MM.1S (cell line): ENCODE measurements around the gene NRIP3.

Experiments
- DNase-seq: peaks from one replicate; pipeline ENCODE4 v3.0.0-alpha.2; 2015
- H2AFZ ChIP-seq: fragments of 300-600 bp; sonication (generic); 2 replicates; pipeline ENCODE4 v1.6.0; 2016; ENCODE audit warnings: antibody characterized with exemption, low read length
- H3F3A ChIP-seq: fragments of 300-600 bp; sonication (generic); 2 replicates; pipeline ENCODE4 v1.6.1; 2016; ENCODE audit warnings: mild to moderate bottlenecking, antibody characterized with exemption, low read length, moderate library complexity, mixed read lengths; ENCODE audit not compliant: insufficient read depth
- H3K27ac ChIP-seq: fragments of 300-600 bp; sonication (generic); 2 replicates; pipeline ENCODE4 v1.5.1; 2016; ENCODE audit warnings: mild to moderate bottlenecking, low read length
- H3K27me3 ChIP-seq: fragments of 300-600 bp; sonication (generic); replicated peaks from 2 replicates; pipeline ENCODE4 v1.6.0; 2016; ENCODE audit warnings: low read length; ENCODE audit not compliant: insufficient read depth
- H3K36me3 ChIP-seq: fragments of 300-600 bp; sonication (generic); replicated peaks from 2 replicates; pipeline ENCODE4 v1.6.1; 2016; ENCODE audit warnings: mild to moderate bottlenecking, low read length, mixed read lengths; ENCODE audit not compliant: insufficient read depth
- H3K4me1 ChIP-seq: fragments of 300-600 bp; sonication (generic); 2 replicates; pipeline ENCODE4 v1.6.1; 2016; ENCODE audit warnings: low read length, mixed read lengths
- H3K4me2 ChIP-seq: fragments of 300-600 bp; sonication (generic); 2 replicates; pipeline ENCODE4 v1.6.0; 2016; ENCODE audit warnings: low read depth, low read length
- H3K4me3 ChIP-seq: fragments of 300-600 bp; sonication (generic); 2 replicates; pipeline ENCODE4 v1.5.1; 2016; ENCODE audit warnings: low read length, mixed read lengths
- H3K79me2 ChIP-seq: fragments of 300-600 bp; sonication (generic); 2 replicates; pipeline ENCODE4 v1.6.1; 2016; ENCODE audit warnings: mixed run types, low read length, mixed read lengths
- H3K9ac ChIP-seq: fragments of 300-600 bp; sonication (generic); 2 replicates; pipeline ENCODE4 v1.6.1; 2016; ENCODE audit warnings: low read length, mixed read lengths
- H3K9me2 ChIP-seq: fragments of 300-600 bp; sonication (generic); replicated peaks from 2 replicates; pipeline ENCODE4 v1.6.1; 2016; ENCODE audit warnings: mild to moderate bottlenecking, low read length, mixed read lengths; ENCODE audit not compliant: insufficient read depth
- H3K9me3 ChIP-seq: fragments of 300-600 bp; sonication (generic); replicated peaks from 2 replicates; pipeline ENCODE4 v1.6.1; 2016; ENCODE audit warnings: mild to moderate bottlenecking, low read length, mixed read lengths; ENCODE audit not compliant: insufficient read depth
- H4K20me1 ChIP-seq: fragments of 300-600 bp; sonication (generic); 2 replicates; pipeline ENCODE4 v1.6.1; 2016; ENCODE audit warnings: mild to moderate bottlenecking, low read length, moderate library complexity, mixed read lengths; ENCODE audit not compliant: insufficient read depth
- CTCF ChIP-seq: fragments of 300-600 bp; sonication (generic); IDR thresholded peaks from 2 replicates; pipeline ENCODE4 v1.5.1; 2016; ENCODE audit warnings: antibody characterized with exemption, low read length, mixed read lengths
- EZH2 ChIP-seq: fragments of 300-600 bp; sonication (generic); optimal IDR thresholded peaks from 2 replicates; pipeline ENCODE3; 2017; ENCODE audit warnings: low read depth, mild to moderate bottlenecking, antibody characterized with exemption, low read length, mixed read lengths
- EZH2phosphoT487 ChIP-seq: fragments of 300-600 bp; sonication (generic); IDR thresholded peaks from 2 replicates; pipeline ENCODE4 v1.6.1; 2018; ENCODE audit warnings: antibody characterized with exemption, low read length

The NRIP3 gene

GRCh38 chr11:9003573-9004182, at the start of gene NRIP3:
NRIP3 (minus strand) TSS chr11:9004001; CDS start chr11:9003935, 66 bp downstream.
- TF ChIP-seq EZH2 (no peak), EZH2phosphoT487 (no peak), CTCF (no peak)
- DNase-seq, result no peak
- H2AFZ ChIP-seq, result peak within 1 kb of the TSS; percentile 34; the same call in 1 of the 2 replicates
- H3K9ac ChIP-seq, result no peak within 1 kb of the TSS
- H3K9me3 ChIP-seq, result no peaks in the 10 kb centered on the region
- H3K4me3 ChIP-seq, result peak within 1 kb of the TSS; percentile 36
- peaks cover 9% of the 10 kb centered on the region; the same call in 1 of the 2 replicates for H3K27me3 ChIP-seq
- H3K4me1 ChIP-seq, result no peaks in the 10 kb centered on the region
- peak within 1 kb of the TSS; percentile 73 for H3K4me2 ChIP-seq
- H3F3A ChIP-seq, result no peaks in the 10 kb centered on the region
- H4K20me1 ChIP-seq, result no peaks in the 10 kb centered on the region
- no peak within 1 kb of the TSS for H3K27ac ChIP-seq
- no peaks in the 10 kb centered on the region for H3K36me3 ChIP-seq
- no peaks in the 10 kb centered on the region for H3K79me2 ChIP-seq
- H3K9me2 ChIP-seq, result no peaks in the 10 kb centered on the region

- no peak overlapping the region for H3K9ac ChIP-seq
- no peaks in the 10 kb centered on the region for H3K79me2 ChIP-seq
- no peaks in the 10 kb centered on the region for H3K4me1 ChIP-seq
- H3K27me3 ChIP-seq, result no peaks in the 10 kb centered on the region
- H3K9me3 ChIP-seq, result no peaks in the 10 kb centered on the region
- H4K20me1 ChIP-seq, result no peaks in the 10 kb centered on the region
- no peak overlapping the region for H3K4me3 ChIP-seq
- no peak overlapping the region for H3K27ac ChIP-seq
- H3K36me3 ChIP-seq, result no peaks in the 10 kb centered on the region
- H3K9me2 ChIP-seq, result no peaks in the 10 kb centered on the region
- H3K4me2 ChIP-seq, result no peak overlapping the region
- no peak overlapping the region for H2AFZ ChIP-seq
- no peaks in the 10 kb centered on the region for H3F3A ChIP-seq
- no peak for DNase-seq
- TF ChIP-seq EZH2phosphoT487 (no peak), CTCF (no peak), EZH2 (no peak)
These were observed 48.5 kb upstream of the NRIP3 start for GRCh38 chr11:9052316-9052715.

GRCh38 chr11:9049959-9050358, 46.2 kb upstream of the NRIP3 start:
- no peaks in the 10 kb centered on the region for H3K27me3 ChIP-seq
- TF ChIP-seq EZH2phosphoT487 (no peak), EZH2 (no peak), CTCF (no peak)
- no peak overlapping the region for H2AFZ ChIP-seq
- H3K27ac ChIP-seq, result no peak overlapping the region
- H3K9me3 ChIP-seq, result no peaks in the 10 kb centered on the region
- DNase-seq, result no peak
- no peaks in the 10 kb centered on the region for H3F3A ChIP-seq
- no peaks in the 10 kb centered on the region for H4K20me1 ChIP-seq
- H3K9ac ChIP-seq, result no peak overlapping the region
- no peak overlapping the region for H3K4me3 ChIP-seq
- no peaks in the 10 kb centered on the region for H3K4me1 ChIP-seq
- no peaks in the 10 kb centered on the region for H3K9me2 ChIP-seq
- no peaks in the 10 kb centered on the region for H3K79me2 ChIP-seq
- H3K4me2 ChIP-seq, result no peak overlapping the region
- H3K36me3 ChIP-seq, result no peaks in the 10 kb centered on the region
